Neural crest cell (in vitro differentiated cells): ENCODE results near the gene TLN1. TPM values are rescaled to one million over a fixed set of nuclear protein-coding genes. Genes with fewer than 3 reads are reported as not detected.

Source experiments
- DNase-seq: peaks from one replicate; pipeline ENCODE4 v3.0.0; 2021; ENCODE audit warnings: low read depth, mixed read lengths, low spot score
- H3K27ac Mint-ChIP-seq: one replicate; pipeline ENCODE4 v1.8.0; 2021; ENCODE audit warnings: mild to moderate bottlenecking, mixed read lengths; ENCODE audit not compliant: unreplicated experiment
- H3K27me3 Mint-ChIP-seq: 2 replicates; pipeline ENCODE4 v1.8.0; 2021; ENCODE audit warnings: low read depth, mild to moderate bottlenecking, mixed read lengths
- H3K36me3 Mint-ChIP-seq: 2 replicates; pipeline ENCODE4 v1.8.0; 2021; ENCODE audit warnings: low read depth, mild to moderate bottlenecking, mixed read lengths
- H3K4me1 Mint-ChIP-seq: 2 replicates; pipeline ENCODE4 v1.8.0; 2021; ENCODE audit warnings: mixed read lengths
- H3K4me3 Mint-ChIP-seq: one replicate; pipeline ENCODE4 v1.8.0; 2021; ENCODE audit warnings: mild to moderate bottlenecking, mixed read lengths
- H3K9me3 Mint-ChIP-seq: 2 replicates; pipeline ENCODE4 v1.8.0; 2021; ENCODE audit warnings: mixed read lengths
- total RNA-seq: library from RNA; stranded (reverse); gene quantifications from 2 replicates; pipeline ENCODE4 v1.2.1, GENCODE V29; 2021
- TF ChIP-seq, protein P1 (sequence below): fragments of 200-600 bp; sonication (generic); conservative IDR thresholded peaks from 2 replicates; pipeline ENCODE4 v1.5.0; 2021; ENCODE audit warnings: antibody characterized with exemption, mild to moderate bottlenecking

TLN1 gene
- total RNA-seq, 1 donor from 2014 or later = 141 TPM

DNA sequence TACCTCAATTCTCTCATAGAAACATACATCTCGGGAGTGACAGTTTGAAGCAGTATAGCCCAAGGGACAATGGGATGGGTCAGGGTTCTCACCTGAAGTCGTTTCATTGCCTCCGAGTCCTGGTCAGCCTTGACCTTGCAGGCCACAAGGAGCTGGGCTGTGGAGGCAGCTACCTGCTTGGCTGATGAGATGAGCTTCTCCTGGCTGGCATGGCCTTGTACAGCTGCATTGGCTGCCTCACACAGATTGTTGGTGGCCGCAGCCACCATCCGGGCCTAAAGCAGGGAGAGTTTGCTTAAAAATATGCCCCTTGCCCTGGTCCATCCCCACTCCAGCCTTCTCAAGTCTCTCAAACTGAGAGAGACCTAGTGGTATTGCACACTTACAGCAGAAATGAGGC lies 33.8 kb downstream of the TLN1 start:
- TF ChIP-seq, protein P1, sequence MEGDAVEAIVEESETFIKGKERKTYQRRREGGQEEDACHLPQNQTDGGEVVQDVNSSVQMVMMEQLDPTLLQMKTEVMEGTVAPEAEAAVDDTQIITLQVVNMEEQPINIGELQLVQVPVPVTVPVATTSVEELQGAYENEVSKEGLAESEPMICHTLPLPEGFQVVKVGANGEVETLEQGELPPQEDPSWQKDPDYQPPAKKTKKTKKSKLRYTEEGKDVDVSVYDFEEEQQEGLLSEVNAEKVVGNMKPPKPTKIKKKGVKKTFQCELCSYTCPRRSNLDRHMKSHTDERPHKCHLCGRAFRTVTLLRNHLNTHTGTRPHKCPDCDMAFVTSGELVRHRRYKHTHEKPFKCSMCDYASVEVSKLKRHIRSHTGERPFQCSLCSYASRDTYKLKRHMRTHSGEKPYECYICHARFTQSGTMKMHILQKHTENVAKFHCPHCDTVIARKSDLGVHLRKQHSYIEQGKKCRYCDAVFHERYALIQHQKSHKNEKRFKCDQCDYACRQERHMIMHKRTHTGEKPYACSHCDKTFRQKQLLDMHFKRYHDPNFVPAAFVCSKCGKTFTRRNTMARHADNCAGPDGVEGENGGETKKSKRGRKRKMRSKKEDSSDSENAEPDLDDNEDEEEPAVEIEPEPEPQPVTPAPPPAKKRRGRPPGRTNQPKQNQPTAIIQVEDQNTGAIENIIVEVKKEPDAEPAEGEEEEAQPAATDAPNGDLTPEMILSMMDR = no peak
- no peaks in the 10 kb centered on the region for H3K27me3 Mint-ChIP-seq
- H3K4me1 Mint-ChIP-seq = no peaks in the 10 kb centered on the region
- no peak overlapping the region for H3K4me3 Mint-ChIP-seq
- no peaks in the 10 kb centered on the region for H3K9me3 Mint-ChIP-seq
- no peak overlapping the region for H3K27ac Mint-ChIP-seq
- peaks cover 9% of the 10 kb centered on the region for H3K36me3 Mint-ChIP-seq
- DNase-seq = no peak

DNA sequence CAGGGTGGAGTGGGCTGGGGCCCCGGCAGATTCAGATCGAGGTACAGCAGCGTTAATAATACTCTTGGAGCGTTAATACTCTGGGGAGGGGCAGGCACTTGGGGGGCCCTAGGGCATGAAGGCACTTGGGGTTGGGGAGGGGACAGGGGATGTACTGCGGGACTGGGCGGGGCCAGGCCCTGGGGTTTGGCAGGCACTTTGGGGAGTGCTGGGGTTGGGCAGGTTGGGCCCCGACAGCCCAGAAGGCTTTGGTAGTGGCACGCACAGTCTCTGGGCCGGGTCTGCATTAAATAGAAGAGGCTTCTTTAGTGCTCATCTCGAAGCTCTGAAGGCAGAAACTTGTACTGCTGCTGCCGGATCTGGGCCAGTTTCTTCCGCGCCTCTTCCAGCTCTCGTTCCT lies 34.5 kb downstream of the TLN1 start:
- no peak for DNase-seq
- Mint-ChIP-seq H3K9me3 (no peaks in the 10 kb centered on the region), H3K27me3 (no peaks in the 10 kb centered on the region), H3K27ac (no peak overlapping the region), H3K36me3 (peaks cover 3% of the 10 kb centered on the region), H3K4me1 (no peaks in the 10 kb centered on the region), H3K4me3 (no peak overlapping the region)
- TF ChIP-seq, protein P1 = no peak

DNA sequence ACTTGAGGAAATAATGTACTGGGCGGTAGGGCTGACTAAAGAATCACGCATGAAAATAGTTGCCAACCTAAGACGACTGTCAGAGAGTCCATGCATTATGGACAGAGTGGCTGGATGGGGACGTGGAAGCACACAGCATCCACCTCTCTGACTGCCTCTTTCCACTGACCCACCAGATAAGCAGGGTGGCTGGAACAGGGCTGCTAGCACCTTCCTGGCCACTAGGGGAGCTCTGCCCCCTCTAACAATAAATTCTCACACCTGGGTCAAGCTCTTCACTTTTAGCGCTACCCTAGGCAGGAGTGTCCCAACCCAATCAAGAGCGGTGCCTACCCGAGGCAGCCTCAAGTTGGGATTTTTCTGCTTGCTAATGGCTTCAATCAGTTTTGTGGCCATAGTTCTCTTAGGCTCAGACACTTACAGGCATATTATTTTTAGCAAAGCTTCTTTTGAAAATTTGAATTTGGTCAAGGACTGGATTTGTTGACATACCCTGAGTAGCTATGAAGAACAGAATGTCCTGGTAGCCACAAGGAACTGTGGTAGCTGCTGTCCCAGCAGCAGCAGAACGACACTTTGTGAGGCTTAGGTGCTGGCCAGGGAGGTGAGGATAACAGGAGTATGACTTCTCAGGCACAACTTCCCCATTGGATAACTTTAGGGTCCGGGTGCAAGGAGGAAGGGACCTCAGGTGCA lies 35.3 kb downstream of the TLN1 start:
- H3K4me3 Mint-ChIP-seq = peak overlapping the region; percentile 56
- DNase-seq = peak; percentile 49

DNA sequence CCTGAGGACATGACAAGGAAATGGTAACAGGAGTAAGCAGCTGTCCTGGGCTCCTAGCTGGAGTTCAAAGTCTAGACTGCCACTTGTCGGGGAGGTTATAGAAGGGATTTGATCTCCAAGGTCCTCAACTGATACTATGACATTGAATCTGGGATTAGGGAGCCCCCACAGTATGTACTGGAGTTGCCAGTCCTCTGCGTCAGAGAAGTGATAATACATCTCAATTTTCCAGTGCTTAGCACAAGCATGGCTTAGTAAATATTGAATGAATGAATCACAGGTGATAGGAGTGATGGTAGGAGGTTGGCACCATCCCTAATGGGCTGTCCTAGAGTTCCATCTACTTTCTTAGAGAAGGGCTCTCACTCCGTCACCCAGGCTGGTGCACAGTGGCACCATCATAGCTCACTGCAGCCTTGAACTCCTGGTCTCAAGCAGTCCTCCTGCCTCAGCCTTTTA lies 36.0 kb downstream of the TLN1 start:
- H3K4me3 Mint-ChIP-seq = peak overlapping the region; percentile 56
- TF ChIP-seq, protein P1 = no peak
- H3K27me3 Mint-ChIP-seq = no peaks in the 10 kb centered on the region
- peaks cover 11% of the 10 kb centered on the region for H3K4me1 Mint-ChIP-seq
- peaks cover 3% of the 10 kb centered on the region for H3K36me3 Mint-ChIP-seq
- H3K9me3 Mint-ChIP-seq = no peaks in the 10 kb centered on the region
- no peak for DNase-seq
- H3K27ac Mint-ChIP-seq = no peak overlapping the region

More for the DNA sequence above, 35.3 kb downstream of the TLN1 start:
- H3K36me3 Mint-ChIP-seq = peaks cover 3% of the 10 kb centered on the region
- TF ChIP-seq, protein P1 = peak; percentile 84
- no peak overlapping the region for H3K27ac Mint-ChIP-seq
- no peaks in the 10 kb centered on the region for H3K27me3 Mint-ChIP-seq
- peaks cover 5% of the 10 kb centered on the region for H3K4me1 Mint-ChIP-seq
- no peaks in the 10 kb centered on the region for H3K9me3 Mint-ChIP-seq

DNA sequence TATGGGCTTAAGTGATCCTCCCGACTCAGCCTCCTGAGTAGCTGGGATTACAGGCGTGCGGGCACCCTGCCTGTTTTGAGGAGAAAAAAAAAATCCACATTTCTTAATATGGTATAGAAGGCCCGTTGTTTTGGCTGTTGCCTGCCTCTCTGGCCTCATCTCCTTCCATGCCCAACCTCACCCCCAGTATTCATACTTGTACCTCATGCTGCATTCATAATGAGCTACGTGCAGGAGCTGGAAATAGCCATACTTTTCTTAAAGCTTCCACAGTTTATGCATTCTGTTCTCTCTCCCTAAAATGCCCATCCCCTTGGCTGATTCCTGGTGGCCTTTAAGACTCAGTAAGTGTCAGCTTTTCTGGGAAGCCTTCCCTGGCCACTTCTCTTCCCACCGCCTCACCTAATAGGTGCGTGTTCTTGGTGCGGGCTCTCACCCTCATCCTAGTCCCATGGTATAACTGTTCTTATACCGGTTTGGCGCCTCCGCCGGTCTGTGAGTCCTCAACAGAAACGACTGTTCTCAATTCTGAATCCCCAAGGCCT lies 40.2 kb downstream of the TLN1 start:
- Mint-ChIP-seq H3K27me3 (no peaks in the 10 kb centered on the region), H3K27ac (no peak overlapping the region), H3K4me1 (peaks cover 33% of the 10 kb centered on the region), H3K36me3 (peaks cover 3% of the 10 kb centered on the region), H3K4me3 (peak overlapping the region; percentile 94), H3K9me3 (no peaks in the 10 kb centered on the region)
- TF ChIP-seq, protein P1 = no peak
- DNase-seq = no peak
